WTC11 (cell line): ENCODE measurements around the gene HAUS2.

Experiments used
- CREB1 ChIP-seq: sonication (generic); formaldehyde crosslinking; IDR thresholded peaks from 2 replicates; pipeline ENCODE4 v1.8.0; 2023; ENCODE audit warnings: mild to moderate bottlenecking, missing genetic modification reagents
- CTCF ChIP-seq: fragments of 200-600 bp; IDR thresholded peaks from 2 replicates; pipeline ENCODE4 v1.8.0; 2022; ENCODE audit warnings: antibody characterized with exemption
- E2F4 ChIP-seq: sonication (generic); formaldehyde crosslinking; IDR thresholded peaks from 2 replicates; pipeline ENCODE4 v1.8.1; 2022; ENCODE audit warnings: low read depth, mild to moderate bottlenecking, moderate library complexity, missing genetic modification reagents, borderline replicate concordance
- GABPB1 ChIP-seq: sonication (generic); formaldehyde crosslinking; IDR thresholded peaks from 2 replicates; pipeline ENCODE4 v1.8.1; 2023; ENCODE audit warnings: mild to moderate bottlenecking, missing genetic modification reagents
- GRHL2 ChIP-seq: fragments of 250-450 bp; sonication (Bioruptor Pico); IDR thresholded peaks from 2 replicates; pipeline ENCODE4 v1.8.0; 2022; ENCODE audit warnings: mild to moderate bottlenecking, moderate library complexity; ENCODE audit not compliant: insufficient replicate concordance, severe bottlenecking
- MYBL2 ChIP-seq: sonication (generic); formaldehyde crosslinking; IDR thresholded peaks from 2 replicates; pipeline ENCODE4 v1.8.1; 2023; ENCODE audit warnings: mild to moderate bottlenecking, moderate library complexity, missing genetic modification reagents
- TEAD4 ChIP-seq: sonication (generic); formaldehyde crosslinking; IDR thresholded peaks from 2 replicates; pipeline ENCODE4 v1.8.0; 2022; ENCODE audit warnings: mild to moderate bottlenecking, missing genetic modification reagents
- USF2 ChIP-seq: sonication (generic); formaldehyde crosslinking; IDR thresholded peaks from 2 replicates; pipeline ENCODE4 v1.8.1; 2023; ENCODE audit warnings: mild to moderate bottlenecking, missing genetic modification reagents, moderate library complexity
- ZNF232 ChIP-seq: sonication (generic); formaldehyde crosslinking; IDR thresholded peaks from 2 replicates; pipeline ENCODE4 v1.8.0; 2022; ENCODE audit warnings: mild to moderate bottlenecking, missing genetic modification reagents
- ZNF671 ChIP-seq: fragments of 250-450 bp; sonication (Bioruptor Pico); IDR thresholded peaks from 2 replicates; pipeline ENCODE4 v1.8.0; 2021; ENCODE audit warnings: mild to moderate bottlenecking

- TF ChIP-seq E2F4 (CRISPR knock-in tag), result no peak
- TF ChIP-seq ZNF232, result no peak
- no peak for TF ChIP-seq CTCF
- TF ChIP-seq USF2, result peak; percentile 68
- TF ChIP-seq CREB1 (CRISPR knock-in tag), result no peak
- TF ChIP-seq GRHL2 (CRISPR knock-in tag), result no peak
- TF ChIP-seq TEAD4 (CRISPR knock-in tag), result no peak
- no peak for TF ChIP-seq GABPB1 (CRISPR knock-in tag)
- TF ChIP-seq ZNF671, result no peak
- no peak for TF ChIP-seq MYBL2 (CRISPR knock-in tag)
These were observed 35.6 kb downstream of the HAUS2 start for GRCh38 chr15:42584031-42584765.
